A549 treated with DMSO at 1 μM for 4 hours (cell line): ENCODE measurements around the gene RGS7. TPM values are rescaled to one million over a fixed set of nuclear protein-coding genes. Genes with fewer than 3 reads are reported as not detected.

Experiments used
- total RNA-seq: library from RNA; stranded (reverse); fragments of 200-300 nt; extraction: Qiagen RNA extraction; gene quantifications from 5 replicates; pipeline ENCODE4 v1.2.3, GENCODE V29; 2022; ENCODE audit warnings: low read depth

RGS7 gene
- 0.03 to 0.10 TPM (median 0.06 TPM) in 3 of 5 replicates, not detected in the others for total RNA-seq

GRCh38 chr1:241356519-241357365 lies at the start of gene RGS7:
RGS7 (minus strand) TSS chr1:241357205.

Other genes starting within 250 kb of the RGS7 start
- 87.3 to 99.1 TPM (median 91.5 TPM) in 5 replicates for gene FH, start 162.6 kb upstream of the RGS7 start, total RNA-seq
- gene KMO, start 175.2 kb upstream of the RGS7 start, total RNA-seq, result 1.0 to 2.5 TPM (median 1.9 TPM) in 5 replicates